Subcutaneous adipose tissue (tissue), 4 donors: ENCODE measurements around the gene FXYD5. TPM values are rescaled to one million over a fixed set of nuclear protein-coding genes. Genes with fewer than 3 reads are reported as not detected.

Experiments used
- total RNA-seq, 4 donors: library from RNA; depleted of rRNA; stranded (reverse); fragments of >200 nt; gene quantifications; one replicate each; pipeline ENCODE4 v1.1.0, GENCODE V29; 2016
- TF ChIP-seq, protein P1 (sequence below): fragments of 450-650 bp; IDR thresholded peaks from one replicate; pipeline ENCODE4 v1.5.1; 2016; ENCODE audit warnings: low read depth, mild to moderate bottlenecking, control low read depth, antibody characterized with exemption, moderate library complexity

Gene FXYD5
- total RNA-seq, 4 donors from 2014 or later, result 43.7 to 120 (median 52.4) TPM

DNA sequence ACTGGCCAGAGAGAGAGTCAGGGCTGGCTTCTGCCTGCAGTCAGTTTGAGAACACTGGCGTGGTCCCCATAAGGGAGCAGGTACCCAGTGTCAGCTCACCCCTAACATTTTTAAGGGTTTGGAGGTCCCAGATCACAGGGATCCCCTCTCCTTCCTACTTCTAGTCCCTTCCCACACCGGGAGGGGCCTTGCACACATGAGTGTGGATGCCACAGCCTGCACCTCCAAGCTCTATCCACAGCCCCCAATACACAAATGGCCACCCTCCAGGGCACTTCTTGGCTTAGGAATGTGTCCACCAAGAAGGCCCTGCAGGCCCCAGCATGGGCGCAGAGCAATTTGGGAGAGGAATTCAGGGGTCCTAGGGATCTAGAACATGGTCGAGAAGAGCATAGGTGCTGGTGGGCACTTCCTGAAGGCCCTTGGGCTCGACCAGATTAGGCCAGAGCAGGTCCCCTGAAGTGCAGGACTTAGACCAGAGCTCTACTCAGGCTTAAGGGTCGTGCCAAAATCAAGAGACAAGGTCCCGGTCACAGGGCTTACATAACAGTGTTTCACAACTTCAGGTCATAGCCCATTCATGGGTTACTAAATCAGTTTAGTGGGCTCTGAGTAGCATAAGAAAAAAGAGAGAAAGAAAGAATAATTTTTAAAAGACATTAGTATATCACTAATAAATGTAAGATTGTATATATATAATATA, 16.0 kb downstream of the FXYD5 start:
- TF ChIP-seq, protein P1, sequence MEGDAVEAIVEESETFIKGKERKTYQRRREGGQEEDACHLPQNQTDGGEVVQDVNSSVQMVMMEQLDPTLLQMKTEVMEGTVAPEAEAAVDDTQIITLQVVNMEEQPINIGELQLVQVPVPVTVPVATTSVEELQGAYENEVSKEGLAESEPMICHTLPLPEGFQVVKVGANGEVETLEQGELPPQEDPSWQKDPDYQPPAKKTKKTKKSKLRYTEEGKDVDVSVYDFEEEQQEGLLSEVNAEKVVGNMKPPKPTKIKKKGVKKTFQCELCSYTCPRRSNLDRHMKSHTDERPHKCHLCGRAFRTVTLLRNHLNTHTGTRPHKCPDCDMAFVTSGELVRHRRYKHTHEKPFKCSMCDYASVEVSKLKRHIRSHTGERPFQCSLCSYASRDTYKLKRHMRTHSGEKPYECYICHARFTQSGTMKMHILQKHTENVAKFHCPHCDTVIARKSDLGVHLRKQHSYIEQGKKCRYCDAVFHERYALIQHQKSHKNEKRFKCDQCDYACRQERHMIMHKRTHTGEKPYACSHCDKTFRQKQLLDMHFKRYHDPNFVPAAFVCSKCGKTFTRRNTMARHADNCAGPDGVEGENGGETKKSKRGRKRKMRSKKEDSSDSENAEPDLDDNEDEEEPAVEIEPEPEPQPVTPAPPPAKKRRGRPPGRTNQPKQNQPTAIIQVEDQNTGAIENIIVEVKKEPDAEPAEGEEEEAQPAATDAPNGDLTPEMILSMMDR, result no peak

DNA sequence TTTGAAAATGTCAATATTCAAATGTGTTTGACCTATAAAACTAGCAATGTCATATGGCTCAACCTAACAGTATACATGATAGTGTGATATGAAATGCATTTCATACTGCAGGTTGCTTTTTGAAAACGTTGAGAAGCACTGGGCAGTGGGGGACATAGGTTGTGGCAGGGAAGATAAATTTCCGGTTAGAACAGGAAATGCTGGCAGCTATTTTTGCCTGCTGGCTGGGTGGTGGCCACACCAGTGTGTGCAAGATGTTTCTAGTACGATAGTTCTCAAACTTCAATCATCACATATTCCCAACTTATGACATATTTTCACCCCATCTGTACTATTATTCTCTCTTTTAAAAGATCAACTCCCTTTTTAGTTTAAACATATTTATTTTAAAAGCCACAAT, 17.2 kb downstream of the FXYD5 start:
- TF ChIP-seq, protein P1, result no peak

DNA sequence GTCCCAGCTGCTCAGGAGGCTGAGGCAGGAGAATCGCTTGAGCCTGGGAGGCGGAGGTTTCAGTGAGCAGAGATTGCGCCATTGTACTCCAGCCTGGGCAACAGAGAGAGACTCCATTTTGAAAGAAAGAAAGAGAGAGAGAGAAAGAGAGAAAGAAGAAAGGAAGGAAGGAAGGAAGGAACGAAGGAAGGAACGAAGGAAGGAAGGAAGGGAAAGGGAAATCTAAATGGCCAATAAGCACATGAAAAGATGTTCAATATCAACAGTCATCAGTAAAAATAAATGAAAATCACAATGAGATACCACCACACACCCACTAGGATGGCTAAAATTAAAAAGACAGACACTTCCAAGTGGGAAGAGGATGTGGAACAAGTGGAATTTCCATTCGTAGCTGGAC, 19.7 kb downstream of the FXYD5 start:
- TF ChIP-seq, protein P1, result no peak

DNA sequence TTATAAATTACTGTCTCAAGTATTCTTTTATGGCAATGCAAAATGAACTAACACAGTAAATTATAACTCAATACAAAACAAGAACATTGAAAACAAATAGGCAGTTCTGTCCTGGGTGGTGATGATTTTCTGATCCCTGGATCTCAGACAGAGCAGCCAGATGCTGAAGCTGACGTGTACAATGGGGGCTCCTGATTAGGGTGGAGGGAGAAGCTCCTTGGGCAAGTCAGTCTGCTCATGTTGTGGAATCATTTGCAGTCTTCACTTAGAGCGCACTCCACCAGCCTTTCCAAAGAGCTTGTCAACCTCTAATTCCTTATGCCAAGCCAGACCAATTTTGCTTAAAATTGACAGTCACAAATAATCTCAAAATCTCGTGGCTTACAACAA, 21.6 kb downstream of the FXYD5 start:
- TF ChIP-seq, protein P1, result no peak

DNA sequence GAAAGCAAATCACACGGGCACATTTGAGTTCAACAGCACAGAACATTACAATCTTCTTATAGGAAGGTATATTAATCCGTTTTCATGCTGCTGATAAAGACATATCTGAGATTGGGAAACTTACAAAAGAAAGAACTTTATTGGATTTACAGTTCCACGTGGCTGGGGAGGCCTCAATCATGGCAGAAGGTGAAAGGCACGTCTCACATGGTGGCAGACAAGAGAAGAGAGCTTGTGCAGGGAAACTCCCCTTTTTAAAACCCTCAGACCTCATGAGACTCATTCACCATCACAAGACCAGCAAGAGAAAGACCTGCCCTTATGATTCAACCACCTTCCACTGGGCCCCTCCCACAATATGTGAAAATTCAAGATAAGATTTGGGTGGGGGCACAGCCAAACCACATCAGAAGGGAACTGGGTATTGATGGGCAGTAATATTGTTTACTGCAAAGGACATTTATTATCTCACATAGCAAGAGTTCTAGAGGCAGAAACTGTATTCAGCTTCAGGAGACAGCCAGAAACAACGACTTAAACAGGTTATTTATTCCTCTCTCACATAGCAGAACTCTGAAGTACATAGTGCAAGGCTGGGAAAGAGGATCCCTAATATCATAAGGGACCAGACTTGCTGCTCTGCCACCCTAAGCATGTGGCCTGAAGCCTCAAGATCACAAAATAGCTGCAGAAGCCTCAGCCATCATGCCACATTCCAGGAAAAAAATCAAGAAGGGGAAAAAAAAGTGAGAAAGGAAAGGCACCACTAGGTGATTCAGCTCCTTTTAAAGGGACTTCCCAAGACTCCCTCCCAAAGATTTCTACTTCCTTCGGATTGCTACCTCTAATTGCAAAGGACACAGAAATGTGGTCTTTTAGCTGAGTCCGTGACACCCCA, 23.1 kb downstream of the FXYD5 start:
- TF ChIP-seq, protein P1, result no peak

DNA sequence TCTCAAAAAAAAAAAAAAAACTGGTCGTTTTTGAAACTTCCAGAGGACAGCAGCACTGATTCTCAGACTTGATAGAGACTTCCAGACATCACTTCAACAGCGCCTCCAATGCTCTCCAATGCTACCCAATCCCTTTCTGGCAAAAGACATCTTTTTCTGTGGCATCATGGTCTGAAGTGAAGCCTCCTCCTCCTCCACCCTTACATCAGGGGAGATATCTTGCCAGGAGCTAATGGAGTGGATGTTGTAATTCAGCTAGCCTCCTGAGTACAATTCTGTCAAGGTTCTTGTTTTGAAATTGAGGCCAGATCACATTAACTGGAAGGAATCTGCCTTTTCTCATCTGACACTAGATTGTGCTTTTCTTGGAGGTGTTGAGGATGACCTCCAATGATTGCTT, 24.2 kb downstream of the FXYD5 start:
- TF ChIP-seq, protein P1, result no peak

DNA sequence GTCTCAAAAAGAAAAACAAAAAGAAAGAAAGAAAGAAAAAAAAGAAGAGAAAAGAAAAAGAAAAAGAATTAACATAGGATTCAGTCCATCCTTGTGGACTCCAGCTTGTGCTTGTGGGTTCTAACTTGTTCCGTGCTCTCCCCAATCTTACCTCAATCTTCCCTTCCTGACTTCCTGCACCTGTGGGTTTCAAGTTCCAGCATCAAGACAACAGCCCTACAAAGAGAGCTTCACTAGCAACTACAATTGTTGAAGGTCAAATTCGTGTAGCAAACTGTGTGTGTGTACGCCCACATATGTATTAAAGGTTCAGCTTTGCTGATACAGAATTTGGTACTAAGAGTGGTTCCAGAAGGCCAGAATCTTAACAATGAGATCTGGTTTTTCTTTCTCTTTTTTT, 25.3 kb downstream of the FXYD5 start:
- TF ChIP-seq, protein P1, result no peak
